ENCODE results near the gene OR13F1. TPM values are rescaled to one million over a fixed set of nuclear protein-coding genes. Genes with fewer than 3 reads are reported as not detected.
"Not testable (repeated sequence)": the region's sequence is repeated elsewhere in the genome, so short reads cannot be mapped to it uniquely, and the experiment has no call there.

Gene OR13F1
- not detected for total RNA-seq

GRCh38 chr9:104503963-104504362, at the start of gene OR13F1:
Gene OR13F1, plus strand, starts transcription at chr9:104504263. Its CDS starts 0 bp downstream, at chr9:104504263.
- Mint-ChIP-seq H3K9me3 (ENCODE audit: low read depth) (peaks cover 3% of the 10 kb centered on the region), H3K4me3 (no peak within 1 kb of the TSS), H3K4me1 (no peaks in the 10 kb centered on the region), H3K27ac (no peak within 1 kb of the TSS), H3K36me3 (ENCODE audit: low read depth) (no peaks in the 10 kb centered on the region), H3K27me3 (no peaks in the 10 kb centered on the region)
- ATAC-seq, result no peak
- DNase-seq, result no peak
- intact Hi-C loops (cut with DNase I, micrococcal nuclease), result no loop called here
- CTCF ChIA-PET, result no interaction called here
- POLR2A ChIA-PET, result no interaction called here

- no peak for ATAC-seq
- DNase-seq, result no peak
- Mint-ChIP-seq H3K27me3 (peaks cover 2% of the 10 kb centered on the region), H3K36me3 (ENCODE audit: low read depth) (no peaks in the 10 kb centered on the region), H3K9me3 (ENCODE audit: low read depth) (no peaks in the 10 kb centered on the region), H3K4me1 (no peaks in the 10 kb centered on the region), H3K4me3 (no peak overlapping the region), H3K27ac (no peak overlapping the region)
- ChIA-PET POLR2A (no interaction called here), CTCF (no interaction called here)
- intact Hi-C loops (cut with DNase I, micrococcal nuclease), result no loop called here
Measured at GRCh38 chr9:104456831-104457230, 47.2 kb upstream of the OR13F1 start.

- no peak overlapping the region for H3K27ac Mint-ChIP-seq
- peaks cover 6% of the 10 kb centered on the region for H3K9me3 Mint-ChIP-seq (ENCODE audit: low read depth)
- DNase-seq (no peak), ATAC-seq (no peak)
- H3K27me3 Mint-ChIP-seq, result peaks cover 2% of the 10 kb centered on the region
- no peaks in the 10 kb centered on the region for H3K4me1 Mint-ChIP-seq
- H3K36me3 Mint-ChIP-seq (ENCODE audit: low read depth), result no peaks in the 10 kb centered on the region
- CTCF ChIA-PET, result interaction anchor here (0.6 kb wide), 1 partner anchor 60 kb away, joined by 3 read pairs; no protein-coding TSS in a partner anchor
- POLR2A ChIA-PET, result no interaction called here
- intact Hi-C loops (cut with DNase I, micrococcal nuclease), result no loop called here
- no peak overlapping the region for H3K4me3 Mint-ChIP-seq
Measured at GRCh38 chr9:104463864-104464263, 40.2 kb upstream of the OR13F1 start.

GRCh38 chr9:104468261-104468660, 35.8 kb upstream of the OR13F1 start:
- DNase-seq (no peak), ATAC-seq (no peak)
- Mint-ChIP-seq H3K4me1 (no peaks in the 10 kb centered on the region), H3K27me3 (no peaks in the 10 kb centered on the region), H3K9me3 (ENCODE audit: low read depth) (peaks cover 6% of the 10 kb centered on the region), H3K27ac (no peak overlapping the region), H3K36me3 (ENCODE audit: low read depth) (no peaks in the 10 kb centered on the region), H3K4me3 (no peak overlapping the region)
- intact Hi-C loops (cut with DNase I, micrococcal nuclease), result no loop called here
- CTCF ChIA-PET, result no interaction called here
- POLR2A ChIA-PET, result no interaction called here

GRCh38 chr9:104482921-104483570, 21.0 kb upstream of the OR13F1 start:
- POLR2A ChIA-PET, result no interaction called here
- Mint-ChIP-seq H3K4me3 (no peak overlapping the region), H3K36me3 (ENCODE audit: low read depth) (no peaks in the 10 kb centered on the region), H3K4me1 (no peaks in the 10 kb centered on the region), H3K27me3 (no peaks in the 10 kb centered on the region), H3K27ac (no peak overlapping the region), H3K9me3 (ENCODE audit: low read depth) (no peaks in the 10 kb centered on the region)
- no peak for ATAC-seq
- no peak for DNase-seq
- CTCF ChIA-PET, result no interaction called here
- intact Hi-C loops (cut with DNase I, micrococcal nuclease), result no loop called here

GRCh38 chr9:104485014-104485413, 19.0 kb upstream of the OR13F1 start:
- ATAC-seq (no peak), DNase-seq (no peak)
- POLR2A ChIA-PET, result no interaction called here
- no peaks in the 10 kb centered on the region for H3K4me1 Mint-ChIP-seq
- no peaks in the 10 kb centered on the region for H3K36me3 Mint-ChIP-seq (ENCODE audit: low read depth)
- no peak overlapping the region for H3K27ac Mint-ChIP-seq
- no peaks in the 10 kb centered on the region for H3K9me3 Mint-ChIP-seq (ENCODE audit: low read depth)
- no peaks in the 10 kb centered on the region for H3K27me3 Mint-ChIP-seq
- no peak overlapping the region for H3K4me3 Mint-ChIP-seq
- CTCF ChIA-PET, result no interaction called here
- intact Hi-C loops (cut with DNase I, micrococcal nuclease), result no loop called here

- POLR2A ChIA-PET, result no interaction called here
- no peaks in the 10 kb centered on the region for H3K4me1 Mint-ChIP-seq
- DNase-seq (no peak), ATAC-seq (no peak)
- H3K27me3 Mint-ChIP-seq, result no peaks in the 10 kb centered on the region
- no peak overlapping the region for H3K27ac Mint-ChIP-seq
- peaks cover 1% of the 10 kb centered on the region for H3K36me3 Mint-ChIP-seq (ENCODE audit: low read depth)
- peaks cover 3% of the 10 kb centered on the region for H3K9me3 Mint-ChIP-seq (ENCODE audit: low read depth)
- intact Hi-C loops (cut with DNase I, micrococcal nuclease), result loop anchor here in 1 of 2 experiments (10.0 kb wide), 1 partner anchor 160 kb away; no protein-coding TSS in a partner anchor
- CTCF ChIA-PET, result interaction anchor here (0.7 kb wide), 1 partner anchor 963 kb away, joined by 3 read pairs; no protein-coding TSS in a partner anchor
- no peak overlapping the region for H3K4me3 Mint-ChIP-seq
Measured at GRCh38 chr9:104494808-104495207, 9.3 kb upstream of the OR13F1 start.

GRCh38 chr9:104503440-104503839, 623 bp upstream of the OR13F1 start:
- Mint-ChIP-seq H3K4me1 (no peaks in the 10 kb centered on the region), H3K36me3 (ENCODE audit: low read depth) (no peaks in the 10 kb centered on the region), H3K4me3 (no peak overlapping the region), H3K9me3 (ENCODE audit: low read depth) (peaks cover 3% of the 10 kb centered on the region), H3K27me3 (no peaks in the 10 kb centered on the region), H3K27ac (no peak overlapping the region)
- DNase-seq (no peak), ATAC-seq (no peak)
- intact Hi-C loops (cut with DNase I, micrococcal nuclease), result no loop called here
- POLR2A ChIA-PET, result no interaction called here
- CTCF ChIA-PET, result no interaction called here

- Mint-ChIP-seq H3K36me3 (ENCODE audit: low read depth) (no peaks in the 10 kb centered on the region), H3K4me3 (no peak overlapping the region), H3K9me3 (ENCODE audit: low read depth) (peaks cover 3% of the 10 kb centered on the region), H3K27me3 (no peaks in the 10 kb centered on the region), H3K4me1 (no peaks in the 10 kb centered on the region), H3K27ac (no peak overlapping the region)
- intact Hi-C loops (cut with DNase I, micrococcal nuclease), result no loop called here
- POLR2A ChIA-PET, result no interaction called here
- ATAC-seq, result no peak
- CTCF ChIA-PET, result interaction anchor here (0.6 to 1.3 kb wide), 2 partner anchors 20 to 759 kb away, joined by 3 read pairs; no protein-coding TSS in a partner anchor
- no peak for DNase-seq
Measured at GRCh38 chr9:104506565-104506964, 2.5 kb downstream of the OR13F1 start.

- Mint-ChIP-seq H3K4me3 (no peak overlapping the region), H3K27me3 (no peaks in the 10 kb centered on the region), H3K27ac (no peak overlapping the region), H3K9me3 (ENCODE audit: low read depth) (no peaks in the 10 kb centered on the region), H3K36me3 (ENCODE audit: low read depth) (no peaks in the 10 kb centered on the region), H3K4me1 (no peaks in the 10 kb centered on the region)
- ChIA-PET POLR2A (no interaction called here), CTCF (no interaction called here)
- intact Hi-C loops (cut with DNase I, micrococcal nuclease), result no loop called here
- DNase-seq, result no peak
- ATAC-seq, result no peak
Measured at GRCh38 chr9:104514901-104515300, 10.8 kb downstream of the OR13F1 start.

GRCh38 chr9:104520241-104520640, 16.2 kb downstream of the OR13F1 start:
- H3K27ac Mint-ChIP-seq; intact Hi-C loops (cut with DNase I, micrococcal nuclease); H3K4me1 Mint-ChIP-seq; DNase-seq; ATAC-seq; H3K4me3 Mint-ChIP-seq; H3K9me3 Mint-ChIP-seq (ENCODE audit: low read depth); POLR2A ChIA-PET; CTCF ChIA-PET; H3K27me3 Mint-ChIP-seq; H3K36me3 Mint-ChIP-seq (ENCODE audit: low read depth): not testable (repeated sequence)

- intact Hi-C loops (cut with DNase I, micrococcal nuclease), result loop anchor here in 1 of 2 experiments (5.0 kb wide), 1 partner anchor 50 kb away; no protein-coding TSS in a partner anchor
- H3K27ac Mint-ChIP-seq, result no peak within 1 kb of the TSS
- no peak within 1 kb of the TSS for H3K4me3 Mint-ChIP-seq
- ChIA-PET POLR2A (no interaction called here), CTCF (interaction anchor here (0.8 kb wide), 1 partner anchor 9 kb away, joined by 3 read pairs; no protein-coding TSS in a partner anchor)
- H3K27me3 Mint-ChIP-seq, result peaks cover 2% of the 10 kb centered on the region
- DNase-seq (no peak), ATAC-seq (no peak)
- H3K9me3 Mint-ChIP-seq (ENCODE audit: low read depth), result peaks cover 5% of the 10 kb centered on the region
- no peaks in the 10 kb centered on the region for H3K36me3 Mint-ChIP-seq (ENCODE audit: low read depth)
- H3K4me1 Mint-ChIP-seq, result no peaks in the 10 kb centered on the region
Measured at GRCh38 chr9:104527109-104527508, 23.0 kb downstream of the OR13F1 start, which contains the start of gene OR13C4. Gene OR13C4, minus strand, starts transcription at chr9:104527209. Its CDS starts 0 bp downstream, at chr9:104527209.

All from activated CD4-positive, alpha-beta T cell treated with anti-CD3 and anti-CD28 coated beads for 36 hours (primary cell).